HepG2 (cell line): ENCODE data around the gene DAB2IP. TPM values are rescaled to one million over a fixed set of nuclear protein-coding genes. Genes with fewer than 3 reads are reported as not detected.

ENCODE experiments used
- LRRFIP1 ChIP-seq: sonication (generic); formaldehyde crosslinking; conservative IDR thresholded peaks from 2 replicates; pipeline ENCODE4 v1.4.0; 2020; ENCODE audit warnings: missing genetic modification reagents
- NR2F1 ChIP-seq, 2 experiments: fragments of 450-650 bp in 1 of 2; formaldehyde crosslinking in 1 of 2; IDR thresholded peaks; 2 replicates each; pipeline versions ENCODE4 v1.5.0 to v1.6.1; 2016 to 2020; ENCODE audit warnings: mild to moderate bottlenecking in 1 of 2, missing compliant biosample characterization in 1 of 2, missing genetic modification reagents in 1 of 2, moderate library complexity in 1 of 2
- SMYD3 ChIP-seq: sonication (generic); formaldehyde crosslinking; IDR thresholded peaks from 2 replicates; pipeline ENCODE4 v1.8.1; 2023; ENCODE audit warnings: mild to moderate bottlenecking, missing genetic modification reagents
- THRA ChIP-seq: sonication (generic); formaldehyde crosslinking; IDR thresholded peaks from 2 replicates; pipeline ENCODE4 v1.4.0; 2020; ENCODE audit warnings: missing genetic modification reagents, borderline replicate concordance
- TRIM24 ChIP-seq: sonication (generic); formaldehyde crosslinking; IDR thresholded peaks from 2 replicates; pipeline ENCODE4 v1.8.0; 2022; ENCODE audit warnings: mild to moderate bottlenecking, missing genetic modification reagents
- ZKSCAN1 ChIP-seq: fragments of 150-350 bp; IDR thresholded peaks from 2 replicates; pipeline ENCODE4 v1.6.1; 2014; ENCODE audit warnings: low read length
- ZNF280D ChIP-seq: sonication (generic); formaldehyde crosslinking; IDR thresholded peaks from 2 replicates; pipeline ENCODE4 v1.5.1; 2020; ENCODE audit warnings: mild to moderate bottlenecking, missing genetic modification reagents
- ZNF3 ChIP-seq: IDR thresholded peaks from 2 replicates; pipeline ENCODE4 v1.7.0; 2017; ENCODE audit warnings: inconsistent platforms
- ZNF318 ChIP-seq: sonication (generic); formaldehyde crosslinking; IDR thresholded peaks from 2 replicates; pipeline ENCODE4 v1.4.0; 2020; ENCODE audit warnings: mild to moderate bottlenecking, missing genetic modification reagents
- ZNF678 ChIP-seq: sonication (generic); formaldehyde crosslinking; IDR thresholded peaks from 2 replicates; pipeline ENCODE4 v1.4.0; 2020; ENCODE audit warnings: mild to moderate bottlenecking, missing genetic modification reagents
- polyA plus RNA-seq, 8 experiments: library from polyadenylated mRNA; depleted of rRNA in 3 of 8; stranded (reverse) in 7 of 8; unstranded in 1 of 8; fragments of >200 nt; fragmentation: Illumina TruSeq in 4 of 8; extraction: Trizol in 4 of 8; gene quantifications; 2 replicates each; pipeline versions ENCODE4 v1.2.1 to v1.2.3, GENCODE V29; 2011 to 2016; ENCODE audit warnings: low read depth in 4 of 8, missing spikeins in 1 of 8, mixed read lengths in 1 of 8; ENCODE audit not compliant: insufficient read depth in 1 of 8
- total RNA-seq, 5 experiments: library from RNA; depleted of rRNA; stranded (reverse); fragments of >200 nt; fragmentation: Illumina TruSeq; extraction: Trizol; gene quantifications; 2 replicates each; pipeline ENCODE4 v1.2.3, GENCODE V29; 2016; ENCODE audit warnings: low read depth in 1 of 5

The DAB2IP gene
- total and polyA plus RNA-seq, 2 of the 13 experiments (the other 11 are each of a cell fraction or from before 2014, with no cell fraction given): 25.3 to 37.9 TPM

- TF ChIP-seq ZNF318 (CRISPR knock-in tag): no peak
- no peak for TF ChIP-seq THRA (CRISPR knock-in tag)
- TF ChIP-seq ZNF678 (CRISPR knock-in tag): no peak
- no peak for TF ChIP-seq LRRFIP1 (CRISPR knock-in tag)
- TF ChIP-seq ZNF280D (CRISPR knock-in tag): no peak
- TF ChIP-seq ZNF3 (CRISPR knock-in tag): no peak
- TF ChIP-seq ZKSCAN1: no peak
- TF ChIP-seq TRIM24: no peak
- TF ChIP-seq NR2F1 (CRISPR knock-in tag; IDR thresholded peaks at IDR 0.05): no peak
- TF ChIP-seq SMYD3 (CRISPR knock-in tag): no peak
These were observed 76.0 kb downstream of the DAB2IP start (continued) for GRCh38 chr9:121727295-121728020.
